Measurements from ENCODE around the gene CPED1. TPM values are rescaled to one million over a fixed set of nuclear protein-coding genes. Genes with fewer than 3 reads are reported as not detected.

The CPED1 gene
- total and polyA plus RNA-seq, 10 of the 15 experiments (the other 5 are each of a cell fraction or from before 2014, with no cell fraction given): 0.01 to 0.77 (median 0.10) TPM; not detected in 1

- TF ChIP-seq ZBTB4 (CRISPR knock-in tag; IDR thresholded peaks at IDR 0.05) (no peak), TARDBP (IDR thresholded peaks at IDR 0.05; ENCODE audit: borderline replicate concordance) (no peak), CEBPB (IDR thresholded peaks at IDR 0.05; ENCODE audit: borderline replicate concordance in 1 of 2, low read depth in 2 of 2, low read length in 2 of 2) (no peak), HDAC6 (IDR thresholded peaks at IDR 0.05; ENCODE audit: unreplicated experiment) (no peak), EZH2 (IDR thresholded peaks at IDR 0.05; ENCODE audit: borderline replicate concordance, control insufficient read depth, low read depth, low read length) (no peak), ESRRA (IDR thresholded peaks at IDR 0.05; ENCODE audit: low read length) (no peak)
These were observed 274.5 kb downstream of the CPED1 start (continued) for GRCh38 chr7:121262969-121263368.

DNA sequence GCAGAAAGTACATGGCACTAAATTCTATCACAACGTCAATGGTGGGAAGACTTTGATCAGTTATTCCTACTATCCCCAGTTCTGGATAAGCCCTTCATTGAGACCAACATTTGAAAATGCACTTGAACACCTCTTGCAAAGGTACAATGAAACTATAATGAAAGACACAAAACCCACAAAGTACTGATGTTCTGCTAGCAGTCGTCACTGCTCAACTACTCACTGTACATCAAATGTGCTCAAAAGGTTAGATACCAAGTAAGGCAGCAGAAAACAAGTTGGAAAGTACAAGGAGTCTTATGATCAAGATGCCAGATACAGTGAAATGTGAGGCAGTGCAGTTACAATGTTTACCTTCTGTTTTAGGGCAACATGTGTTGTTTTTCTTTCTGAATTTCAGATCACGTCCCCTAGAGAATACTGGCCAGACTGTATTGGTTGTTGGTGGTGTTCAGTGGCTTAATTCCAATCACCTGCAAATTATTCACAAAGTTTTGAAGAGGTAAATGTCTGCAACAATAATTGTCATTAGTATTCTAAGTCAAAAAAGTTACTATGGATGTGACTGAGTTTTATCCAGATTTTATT, 277.9 kb downstream of the CPED1 start:
- no peaks in the 10 kb centered on the region for H3K36me3 ChIP-seq (ENCODE audit: control insufficient read depth in 2 of 2, insufficient read depth in 2 of 2, low read length in 1 of 2)
- ChIA-PET CTCF (no interaction called here), SMC1A (ENCODE audit: uncharacterized antibody, unreplicated experiment) (no interaction called here), RAD21 (ENCODE audit: unreplicated experiment) (no interaction called here), POLR2A (no interaction called here)
- H2AFZ ChIP-seq (ENCODE audit: control insufficient read depth, low read depth, low read length): no peak overlapping the region
- no peak overlapping the region for H3K4me3 ChIP-seq
- WGBS (ENCODE audit: insufficient coverage, insufficient replicate concordance, low lambda C conversion rate, missing lambda C conversion rate): 26% methylated on average over 3 of the region's 3 CpGs
- FAIRE-seq (no peak), ATAC-seq (no peak), DNase-seq (ENCODE audit: low read depth, low spot score) (no peak)
- no peaks in the 10 kb centered on the region for H3K9me3 ChIP-seq (replicated peaks; ENCODE audit: control insufficient read depth, insufficient read depth, low read length)
- H3K27me3 ChIP-seq (replicated peaks in 1 of 2; ENCODE audit: control insufficient read depth in 2 of 2, insufficient read depth in 2 of 2, low read length in 1 of 2): no peaks in the 10 kb centered on the region; a peak in 1 of 4 replicates
- H3K4me2 ChIP-seq (ENCODE audit: control insufficient read depth, insufficient read depth): no peak overlapping the region
- intact Hi-C loops (cut with micrococcal nuclease; ENCODE audit: unreplicated experiment) (no loop called here), in situ Hi-C loops (cut with MboI) (no loop called here)
- H3K79me2 ChIP-seq (ENCODE audit: control insufficient read depth, insufficient read depth, low read length): no peaks in the 10 kb centered on the region
- no peak overlapping the region for H3K27ac ChIP-seq (ENCODE audit: control insufficient read depth, insufficient read depth)
- no peak overlapping the region for H3K9ac ChIP-seq (ENCODE audit: control insufficient read depth, insufficient read depth, low read length)
- no TSS peak for BruUV-seq (replicated peaks)
- no peaks in the 10 kb centered on the region for H4K20me1 ChIP-seq (ENCODE audit: control insufficient read depth, insufficient read depth)
- H3K4me1 ChIP-seq (ENCODE audit: control insufficient read depth, insufficient read depth, low read length): no peaks in the 10 kb centered on the region
- TF ChIP-seq SUPT20H (IDR thresholded peaks at IDR 0.05; ENCODE audit: borderline replicate concordance, control insufficient read depth, low read depth, low read length): no peak
- no peak for TF ChIP-seq CHD2 (IDR thresholded peaks at IDR 0.05; ENCODE audit: borderline replicate concordance, low read depth, low read length)
- TF ChIP-seq ZBTB33 (IDR thresholded peaks at IDR 0.05): no peak
- TF ChIP-seq EP300 (IDR thresholded peaks at IDR 0.05; ENCODE audit: borderline replicate concordance in 1 of 2, control insufficient read depth in 1 of 2, low read depth in 2 of 2, low read length in 2 of 2): no peak
- TF ChIP-seq NRF1 (conservative IDR thresholded peaks at IDR 0.05; ENCODE audit: low read depth, low read length): no peak
- TF ChIP-seq, protein P1, sequence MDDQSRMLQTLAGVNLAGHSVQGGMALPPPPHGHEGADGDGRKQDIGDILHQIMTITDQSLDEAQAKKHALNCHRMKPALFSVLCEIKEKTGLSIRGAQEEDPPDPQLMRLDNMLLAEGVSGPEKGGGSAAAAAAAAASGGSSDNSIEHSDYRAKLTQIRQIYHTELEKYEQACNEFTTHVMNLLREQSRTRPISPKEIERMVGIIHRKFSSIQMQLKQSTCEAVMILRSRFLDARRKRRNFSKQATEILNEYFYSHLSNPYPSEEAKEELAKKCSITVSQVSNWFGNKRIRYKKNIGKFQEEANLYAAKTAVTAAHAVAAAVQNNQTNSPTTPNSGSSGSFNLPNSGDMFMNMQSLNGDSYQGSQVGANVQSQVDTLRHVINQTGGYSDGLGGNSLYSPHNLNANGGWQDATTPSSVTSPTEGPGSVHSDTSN (IDR thresholded peaks at IDR 0.05; ENCODE audit: insufficient replicate concordance, low read depth, low read length): no peak
- no peak for TF ChIP-seq NFYA (IDR thresholded peaks at IDR 0.05; ENCODE audit: borderline replicate concordance, low read depth, low read length)
- no peak for TF ChIP-seq PAX8 (IDR thresholded peaks at IDR 0.05)
